Measurements from ENCODE around the gene DUSP8.

The DUSP8 gene

DNA sequence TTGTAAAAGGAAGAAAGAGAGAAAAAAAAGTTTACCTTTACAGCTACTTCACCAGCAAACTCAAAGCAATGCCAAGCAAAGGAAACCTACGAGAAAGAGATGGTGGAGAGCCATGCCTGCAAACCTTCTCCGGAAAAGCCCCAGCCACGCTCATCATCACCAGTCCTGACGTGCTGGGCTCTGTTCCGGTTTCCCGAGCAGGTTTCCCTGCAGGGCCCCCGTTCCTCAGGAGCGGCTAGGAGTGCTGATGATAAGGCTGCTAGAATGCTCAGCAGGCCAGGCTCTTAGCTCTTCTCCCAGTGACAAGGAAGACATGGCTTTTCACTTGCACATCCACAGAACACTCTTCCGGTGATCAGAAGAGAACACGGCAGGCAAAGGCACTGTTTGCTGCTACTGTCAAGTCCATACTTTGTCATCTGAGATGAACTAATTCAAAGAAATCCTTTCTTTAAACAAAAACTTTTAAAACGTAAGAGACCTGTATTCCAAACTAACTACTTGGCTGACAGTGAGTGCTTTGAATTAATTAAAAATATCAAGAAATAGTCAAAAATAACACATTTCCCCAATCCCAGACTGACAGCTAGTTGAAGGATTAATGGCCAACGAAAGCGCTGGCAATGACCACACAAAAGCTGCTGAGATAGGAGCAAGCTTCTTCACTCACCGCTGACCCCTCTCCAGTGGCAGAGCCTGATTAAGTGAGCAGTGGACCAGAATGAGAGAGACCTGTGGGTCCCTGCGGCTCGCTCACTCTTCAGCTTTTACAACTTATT is 35.8 kb downstream of the DUSP8 start:
- H3K4me3 ChIP-seq (ENCODE audit: low read depth, low read length): no peak overlapping the region
- POLR2A ChIA-PET: no interaction called here
- no peak for DNase-seq (ENCODE audit: low read depth, low spot score)
- CTCF ChIA-PET: interaction anchor here (0.8 to 17.2 kb wide), 5 partner anchors 11 to 59 kb away, joined by 3 to 266 read pairs (median 3); no protein-coding TSS in a partner anchor
- TF ChIP-seq CTCF (IDR thresholded peaks at IDR 0.05; ENCODE audit: insufficient read depth, low read length, missing control alignments): no peak

DNA sequence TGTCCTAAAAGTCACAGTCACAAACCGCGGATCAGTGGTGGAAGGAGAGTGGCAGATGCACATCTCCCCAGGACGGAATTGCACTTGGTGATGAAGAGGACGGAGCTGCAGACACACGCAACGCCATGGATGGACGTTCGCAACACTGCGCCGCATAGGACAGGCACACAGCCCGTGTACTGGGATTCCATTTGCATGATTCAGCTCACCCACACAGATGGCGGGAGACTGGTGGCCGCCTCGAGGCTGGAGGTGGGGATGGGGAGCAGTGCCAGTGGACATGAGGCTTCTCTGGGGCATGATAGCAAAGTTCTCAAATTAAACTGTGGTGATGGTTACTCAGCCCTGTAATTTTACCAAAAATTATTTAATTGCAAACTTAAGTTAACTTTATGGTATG is 37.4 kb downstream of the DUSP8 start:
- DNase-seq (ENCODE audit: low read depth, low spot score): no peak
- POLR2A ChIA-PET: no interaction called here
- no peak for TF ChIP-seq CTCF (IDR thresholded peaks at IDR 0.05; ENCODE audit: insufficient read depth, low read length, missing control alignments)
- CTCF ChIA-PET: interaction anchor here (0.9 to 17.2 kb wide), 3 partner anchors 12 to 42 kb away, joined by 3 to 266 read pairs (median 16); no protein-coding TSS in a partner anchor
- no peak overlapping the region for H3K4me3 ChIP-seq (ENCODE audit: low read depth, low read length)

GRCh38 chr11:1534171-1534570 is 37.9 kb downstream of the DUSP8 start:
- TF ChIP-seq CTCF (IDR thresholded peaks at IDR 0.05; ENCODE audit: insufficient read depth, low read length, missing control alignments): no peak
- ChIA-PET CTCF (interaction anchor here (0.9 to 17.2 kb wide), 3 partner anchors 13 to 42 kb away, joined by 3 to 266 read pairs (median 16); no protein-coding TSS in a partner anchor), POLR2A (no interaction called here)
- no peak overlapping the region for H3K4me3 ChIP-seq (ENCODE audit: low read depth, low read length)
- DNase-seq (ENCODE audit: low read depth, low spot score): no peak

DNA sequence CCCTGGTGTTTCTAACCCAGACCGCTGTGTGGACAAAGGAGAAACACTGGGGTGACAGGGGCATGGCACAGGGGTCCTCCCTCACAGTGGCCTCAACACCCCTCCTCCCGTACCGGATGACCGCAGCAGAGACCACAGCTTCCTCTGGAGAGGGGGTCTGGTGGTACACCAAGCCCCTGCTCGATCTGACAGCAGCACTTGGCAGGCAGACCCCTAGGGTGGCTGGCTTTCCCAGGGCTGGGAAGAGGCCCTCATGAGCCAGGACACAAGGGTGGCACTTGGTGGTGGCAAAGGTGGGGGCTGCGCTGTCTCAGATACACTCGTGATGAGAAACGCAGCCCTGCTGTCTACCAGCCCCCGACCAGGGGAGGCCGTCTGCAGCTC is 38.7 kb downstream of the DUSP8 start:
- H3K4me3 ChIP-seq (ENCODE audit: low read depth, low read length): no peak overlapping the region
- ChIA-PET CTCF (interaction anchor here (0.6 to 17.2 kb wide), 4 partner anchors 18 to 65 kb away, joined by 3 to 266 read pairs (median 13); partner anchors contain the start of gene KRTAP5-2), POLR2A (no interaction called here)
- DNase-seq (ENCODE audit: low read depth, low spot score): no peak
- no peak for TF ChIP-seq CTCF (IDR thresholded peaks at IDR 0.05; ENCODE audit: insufficient read depth, low read length, missing control alignments)

GRCh38 chr11:1532606-1533341 is 39.3 kb downstream of the DUSP8 start:
- no peak for TF ChIP-seq CTCF (IDR thresholded peaks at IDR 0.05; ENCODE audit: insufficient read depth, low read length, missing control alignments)
- DNase-seq (ENCODE audit: low read depth, low spot score): no peak
- no peak overlapping the region for H3K4me3 ChIP-seq (ENCODE audit: low read depth, low read length)
- ChIA-PET POLR2A (interaction anchor here (0.6 to 1.5 kb wide), 2 partner anchors 20 to 41 kb away, joined by 3 read pairs; no protein-coding TSS in a partner anchor), CTCF (interaction anchor here (0.6 to 2.9 kb wide), 6 partner anchors 11 to 328 kb away, joined by 3 to 18 read pairs (median 4); partner anchors contain the start of gene KRTAP5-2)

All from AG04449 (cell line).